ENCODE data around the gene ARHGAP33. TPM values are rescaled to one million over a fixed set of nuclear protein-coding genes. Genes with fewer than 3 reads are reported as not detected.

ARHGAP33 gene
- total and polyA plus RNA-seq, 2 donors (not counting 3 experiments of a cell fraction or from before 2014, with no cell fraction given) = 11.0 to 18.4 TPM

DNA sequence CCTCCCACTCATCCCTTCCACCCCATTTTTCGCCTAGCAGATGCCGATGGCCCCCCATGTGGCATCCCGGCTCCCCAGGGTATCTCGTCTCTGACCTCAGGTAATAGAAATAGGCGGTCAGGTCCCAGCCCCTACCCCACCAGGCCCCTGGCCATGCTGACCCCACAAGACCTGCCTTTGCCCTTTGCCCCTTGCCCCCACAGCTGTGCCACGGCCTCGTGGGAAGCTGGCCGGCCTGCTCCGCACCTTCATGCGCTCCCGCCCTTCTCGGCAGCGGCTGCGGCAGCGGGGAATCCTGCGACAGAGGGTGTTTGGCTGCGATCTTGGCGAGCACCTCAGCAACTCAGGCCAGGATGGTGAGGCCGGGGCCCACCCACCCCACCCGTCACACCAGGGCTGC lies 5.4 kb downstream of the ARHGAP33 start:
- peaks cover 4% of the 10 kb centered on the region for H3K4me1 ChIP-seq (ENCODE audit: control insufficient read depth, extremely low read depth, insufficient read depth, low read length)
- no peak overlapping the region for H3K4me2 ChIP-seq (ENCODE audit: insufficient read depth, low read length)
- H3K36me3 ChIP-seq (ENCODE audit: control insufficient read depth in 2 of 2, extremely low read depth in 1 of 2, insufficient read depth in 2 of 2, low read length in 2 of 2) = peaks cover 0 to 6% of the 10 kb centered on the region in 2 experiments
- no TSS peak for BruUV-seq (replicated peaks)
- dilution Hi-C loops (cut with MboI; ENCODE audit: extremely low pct_ligation_motif_present, low sequenced_read_pairs) (no loop called here), intact Hi-C loops (cut with micrococcal nuclease) (no loop called here)
- H4K20me1 ChIP-seq (replicated peaks; ENCODE audit: control insufficient read depth, extremely low read depth, insufficient read depth, low read length) = no peaks in the 10 kb centered on the region
- H3K9me1 ChIP-seq (replicated peaks; ENCODE audit: control insufficient read depth, extremely low read depth, insufficient read depth, low read length) = no peaks in the 10 kb centered on the region
- no peak overlapping the region for H3K4me3 ChIP-seq (replicated peaks in 1 of 3; ENCODE audit: insufficient read depth in 1 of 3, low read depth in 1 of 3, low read length in 3 of 3)
- POLR2A ChIA-PET = no interaction called here
- no peak overlapping the region for H3K9ac ChIP-seq (replicated peaks; ENCODE audit: extremely low read depth, insufficient read depth, low read length)
- CTCF ChIA-PET = no interaction called here
- H3K79me2 ChIP-seq (ENCODE audit: control insufficient read depth, insufficient read depth, low read length) = no peaks in the 10 kb centered on the region
- TF ChIP-seq POLR2AphosphoS5 (IDR thresholded peaks at IDR 0.05; ENCODE audit: insufficient read depth, low read depth, low read length) (no peak), JUN (IDR thresholded peaks at IDR 0.05; ENCODE audit: borderline replicate concordance, insufficient read depth, insufficient read length, low read depth) (no peak), FOS (IDR thresholded peaks at IDR 0.05; ENCODE audit: borderline replicate concordance, insufficient read depth, low read length) (no peak), POLR2A (IDR thresholded peaks at IDR 0.05; ENCODE audit: low read depth, low read length) (no peak), EZH2 (IDR thresholded peaks at IDR 0.05; ENCODE audit: borderline replicate concordance, low read depth, low read length, severe bottlenecking) (no peak), GATA2 (IDR thresholded peaks at IDR 0.05; ENCODE audit: insufficient read depth, insufficient read length, low read depth, low read length) (no peak)
- TF ChIP-seq, protein P1, sequence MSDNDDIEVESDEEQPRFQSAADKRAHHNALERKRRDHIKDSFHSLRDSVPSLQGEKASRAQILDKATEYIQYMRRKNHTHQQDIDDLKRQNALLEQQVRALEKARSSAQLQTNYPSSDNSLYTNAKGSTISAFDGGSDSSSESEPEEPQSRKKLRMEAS (IDR thresholded peaks at IDR 0.05; ENCODE audit: insufficient read depth, insufficient read length) = no peak
- TF ChIP-seq, protein P2, sequence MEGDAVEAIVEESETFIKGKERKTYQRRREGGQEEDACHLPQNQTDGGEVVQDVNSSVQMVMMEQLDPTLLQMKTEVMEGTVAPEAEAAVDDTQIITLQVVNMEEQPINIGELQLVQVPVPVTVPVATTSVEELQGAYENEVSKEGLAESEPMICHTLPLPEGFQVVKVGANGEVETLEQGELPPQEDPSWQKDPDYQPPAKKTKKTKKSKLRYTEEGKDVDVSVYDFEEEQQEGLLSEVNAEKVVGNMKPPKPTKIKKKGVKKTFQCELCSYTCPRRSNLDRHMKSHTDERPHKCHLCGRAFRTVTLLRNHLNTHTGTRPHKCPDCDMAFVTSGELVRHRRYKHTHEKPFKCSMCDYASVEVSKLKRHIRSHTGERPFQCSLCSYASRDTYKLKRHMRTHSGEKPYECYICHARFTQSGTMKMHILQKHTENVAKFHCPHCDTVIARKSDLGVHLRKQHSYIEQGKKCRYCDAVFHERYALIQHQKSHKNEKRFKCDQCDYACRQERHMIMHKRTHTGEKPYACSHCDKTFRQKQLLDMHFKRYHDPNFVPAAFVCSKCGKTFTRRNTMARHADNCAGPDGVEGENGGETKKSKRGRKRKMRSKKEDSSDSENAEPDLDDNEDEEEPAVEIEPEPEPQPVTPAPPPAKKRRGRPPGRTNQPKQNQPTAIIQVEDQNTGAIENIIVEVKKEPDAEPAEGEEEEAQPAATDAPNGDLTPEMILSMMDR (IDR thresholded peaks at IDR 0.05; ENCODE audit: extremely low read depth in 1 of 2, insufficient read depth in 1 of 2, low read depth in 1 of 2, low read length in 2 of 2) = no peak
- no peaks in the 10 kb centered on the region for H3K9me3 ChIP-seq (replicated peaks; ENCODE audit: control insufficient read depth, insufficient read depth, low read length)
- DNase-seq (ENCODE audit: low read depth, low spot score) (no peak), FAIRE-seq (no peak)
- H3K27ac ChIP-seq (ENCODE audit: insufficient read depth, low read depth, low read length) = no peak overlapping the region
- H2AFZ ChIP-seq (ENCODE audit: low read depth, low read length) = no peak overlapping the region
- no peaks in the 10 kb centered on the region for H3K27me3 ChIP-seq (ENCODE audit: control insufficient read depth in 2 of 2, insufficient read depth in 2 of 2, low read length in 2 of 2)

Measured in endothelial cell of umbilical vein (primary cell).